Caco-2 (cell line): Measurements from ENCODE around the gene GID4. TPM values are rescaled to one million over a fixed set of nuclear protein-coding genes. Genes with fewer than 3 reads are reported as not detected.

ENCODE experiments used
- BruUV-seq: library from RNA; stranded (reverse); fragments of 400-500 nt; replicated peaks from 2 replicates; lab custom pipeline; 2021; lab: Mats Ljungman, UMichigan
- CTCF ChIA-PET: fragments of 300-600 bp; sonication (Branson Sonifier 250); formaldehyde crosslinking; loops from one replicate; lab custom pipeline; 2022; ENCODE audit warnings: antibody characterized with exemption; lab: Charles Lee
- POLR2A ChIA-PET: fragments of 300-600 bp; sonication (Branson Sonifier 250); formaldehyde crosslinking; loops from one replicate; lab custom pipeline; 2022; ENCODE audit warnings: antibody characterized with exemption; lab: Charles Lee
- DNase-seq, 2 experiments: peaks; one replicate each; pipeline versions ENCODE4 v3.0.0 to v3.0.0-alpha.2; 2020 to 2022
- H3K27me3 ChIP-seq: replicated peaks from 2 replicates; pipeline ENCODE4 v1.6.0; 2011; ENCODE audit warnings: low read length; ENCODE audit not compliant: control insufficient read depth, insufficient read depth
- H3K36me3 ChIP-seq: 2 replicates; pipeline ENCODE4 v1.5.1; 2011; ENCODE audit warnings: low read length; ENCODE audit not compliant: control insufficient read depth, insufficient read depth
- H3K4me1 ChIP-seq: fragments of 250-450 bp; sonication (Bioruptor Pico); 2 replicates; pipeline ENCODE4 v1.5.1; 2020; ENCODE audit warnings: mild to moderate bottlenecking
- H3K4me3 ChIP-seq: 2 replicates; pipeline ENCODE4 v1.5.1; 2011; ENCODE audit warnings: low read depth, mild to moderate bottlenecking, control low read depth, low read length
- H3K9me3 ChIP-seq: fragments of 250-450 bp; sonication (Bioruptor Pico); 2 replicates; pipeline ENCODE4 v1.5.1; 2020; ENCODE audit warnings: mild to moderate bottlenecking, moderate library complexity
- H3K27ac Mint-ChIP-seq: one replicate; pipeline ENCODE4 v1.8.0; 2022; ENCODE audit warnings: mixed read lengths; ENCODE audit not compliant: unreplicated experiment
- H3K27me3 Mint-ChIP-seq: one replicate; pipeline ENCODE4 v1.8.0; 2022; ENCODE audit warnings: mixed read lengths; ENCODE audit not compliant: insufficient read depth, unreplicated experiment
- H3K36me3 Mint-ChIP-seq: one replicate; pipeline ENCODE4 v1.8.0; 2022; ENCODE audit warnings: mild to moderate bottlenecking, mixed read lengths; ENCODE audit not compliant: insufficient read depth, unreplicated experiment
- H3K4me1 Mint-ChIP-seq: one replicate; pipeline ENCODE4 v1.8.0; 2022; ENCODE audit warnings: low read depth, mixed read lengths; ENCODE audit not compliant: unreplicated experiment
- H3K4me3 Mint-ChIP-seq: one replicate; pipeline ENCODE4 v1.8.0; 2022; ENCODE audit warnings: mild to moderate bottlenecking, moderate library complexity, mixed read lengths; ENCODE audit not compliant: unreplicated experiment
- H3K9me3 Mint-ChIP-seq: one replicate; pipeline ENCODE4 v1.8.0; 2022; ENCODE audit warnings: mixed read lengths; ENCODE audit not compliant: unreplicated experiment
- intact Hi-C: fragments of 100-400 bp; cut with micrococcal nuclease; formaldehyde crosslinking; loops from one replicate; pipeline ENCODE4 v1.10.0; 2022; ENCODE audit not compliant: unreplicated experiment
- total RNA-seq: library from RNA; stranded (reverse); gene quantifications from 2 replicates; pipeline ENCODE4 v1.2.3, GENCODE V29; 2022
- TF ChIP-seq, protein P1 (sequence below), 2 experiments: fragments of 200-600 bp in 1 of 2; IDR thresholded peaks; 1 replicate in 1 of 2; 2 replicates in 1 of 2; pipeline versions ENCODE4 v1.5.1 to v1.8.0; 2011 to 2022; ENCODE audit warnings: antibody characterized with exemption in 1 of 2, control low read depth in 1 of 2, inconsistent platforms in 1 of 2, low read depth in 1 of 2, low read length in 1 of 2, mild to moderate bottlenecking in 1 of 2, moderate library complexity in 1 of 2; ENCODE audit not compliant: insufficient read depth in 1 of 2, severe bottlenecking in 1 of 2, unreplicated experiment in 1 of 2

The GID4 gene
- total RNA-seq, 1 experiment from 2014 or later, result 14.0 TPM

DNA sequence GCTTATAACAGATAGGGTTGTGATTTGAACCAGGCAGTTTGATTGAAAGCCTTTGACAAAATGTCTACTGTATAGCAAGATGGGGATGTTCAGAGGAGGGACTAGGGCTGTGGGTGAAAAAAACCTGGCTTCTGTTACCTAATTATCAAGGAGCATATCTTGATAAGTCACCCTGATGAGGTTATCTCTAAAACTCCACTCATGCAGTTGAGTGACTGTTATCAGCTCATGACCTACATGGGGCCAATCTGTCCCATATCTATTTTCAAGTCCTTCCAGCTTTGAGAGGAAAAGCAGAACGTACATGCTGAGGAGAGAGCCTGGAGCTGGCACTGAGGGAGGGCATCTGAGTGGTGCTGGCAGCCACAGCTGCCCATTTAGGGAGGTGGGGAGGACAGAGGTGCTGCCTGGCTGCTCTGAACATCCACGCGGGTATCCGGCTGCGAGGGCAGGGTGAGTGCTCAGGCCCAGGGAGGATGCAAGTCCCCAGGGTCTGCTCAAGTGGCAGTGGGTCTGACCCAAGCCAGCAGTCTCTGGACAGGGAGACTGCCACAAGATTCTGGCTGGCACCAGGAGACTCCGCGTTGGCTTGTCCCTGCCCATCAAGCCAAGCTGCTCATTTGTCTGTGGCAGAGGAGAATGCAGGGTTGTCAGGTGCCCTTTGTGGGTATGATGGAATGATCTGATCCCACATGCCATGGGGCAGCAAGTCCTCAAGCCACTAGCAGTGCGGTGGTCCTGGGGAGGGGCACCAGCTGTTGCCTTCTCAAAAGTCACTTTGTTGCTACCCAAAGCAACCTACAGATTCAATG lies 29.4 kb upstream of the GID4 start:
- H3K4me1 ChIP-seq, result no peaks in the 10 kb centered on the region
- no peaks in the 10 kb centered on the region for H3K9me3 ChIP-seq
- no peaks in the 10 kb centered on the region for H3K36me3 ChIP-seq
- H3K9me3 Mint-ChIP-seq, result no peaks in the 10 kb centered on the region
- CTCF ChIA-PET, result no interaction called here
- intact Hi-C loops, result no loop called here
- H3K27me3 ChIP-seq, result no peaks in the 10 kb centered on the region
- no peak overlapping the region for H3K27ac Mint-ChIP-seq
- TF ChIP-seq, protein P1, sequence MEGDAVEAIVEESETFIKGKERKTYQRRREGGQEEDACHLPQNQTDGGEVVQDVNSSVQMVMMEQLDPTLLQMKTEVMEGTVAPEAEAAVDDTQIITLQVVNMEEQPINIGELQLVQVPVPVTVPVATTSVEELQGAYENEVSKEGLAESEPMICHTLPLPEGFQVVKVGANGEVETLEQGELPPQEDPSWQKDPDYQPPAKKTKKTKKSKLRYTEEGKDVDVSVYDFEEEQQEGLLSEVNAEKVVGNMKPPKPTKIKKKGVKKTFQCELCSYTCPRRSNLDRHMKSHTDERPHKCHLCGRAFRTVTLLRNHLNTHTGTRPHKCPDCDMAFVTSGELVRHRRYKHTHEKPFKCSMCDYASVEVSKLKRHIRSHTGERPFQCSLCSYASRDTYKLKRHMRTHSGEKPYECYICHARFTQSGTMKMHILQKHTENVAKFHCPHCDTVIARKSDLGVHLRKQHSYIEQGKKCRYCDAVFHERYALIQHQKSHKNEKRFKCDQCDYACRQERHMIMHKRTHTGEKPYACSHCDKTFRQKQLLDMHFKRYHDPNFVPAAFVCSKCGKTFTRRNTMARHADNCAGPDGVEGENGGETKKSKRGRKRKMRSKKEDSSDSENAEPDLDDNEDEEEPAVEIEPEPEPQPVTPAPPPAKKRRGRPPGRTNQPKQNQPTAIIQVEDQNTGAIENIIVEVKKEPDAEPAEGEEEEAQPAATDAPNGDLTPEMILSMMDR (IDR thresholded peaks at IDR 0.05; ENCODE audit: insufficient read depth in 1 of 2, low read depth in 1 of 2, low read length in 1 of 2, severe bottlenecking in 1 of 2, unreplicated experiment in 1 of 2), result no peak
- no peak overlapping the region for H3K4me3 ChIP-seq
- no peaks in the 10 kb centered on the region for H3K4me1 Mint-ChIP-seq
- BruUV-seq, result no TSS peak
- no peak overlapping the region for H3K4me3 Mint-ChIP-seq
- POLR2A ChIA-PET, result no interaction called here
- peaks cover 4% of the 10 kb centered on the region for H3K36me3 Mint-ChIP-seq
- H3K27me3 Mint-ChIP-seq, result no peaks in the 10 kb centered on the region
- DNase-seq, result no peak

- H3K36me3 ChIP-seq, result no peaks in the 10 kb centered on the region
- no peaks in the 10 kb centered on the region for H3K9me3 ChIP-seq
- H3K27me3 ChIP-seq, result no peaks in the 10 kb centered on the region
- ChIA-PET CTCF (no interaction called here), POLR2A (no interaction called here)
- H3K4me3 Mint-ChIP-seq, result no peak overlapping the region
- no peaks in the 10 kb centered on the region for H3K4me1 ChIP-seq
- DNase-seq, result no peak
- no peaks in the 10 kb centered on the region for H3K4me1 Mint-ChIP-seq
- BruUV-seq, result no TSS peak
- no peaks in the 10 kb centered on the region for H3K27me3 Mint-ChIP-seq
- no peak overlapping the region for H3K27ac Mint-ChIP-seq
- intact Hi-C loops, result no loop called here
- H3K9me3 Mint-ChIP-seq, result no peaks in the 10 kb centered on the region
- peaks cover 8% of the 10 kb centered on the region for H3K36me3 Mint-ChIP-seq
- H3K4me3 ChIP-seq, result no peak overlapping the region
- TF ChIP-seq, protein P1 (IDR thresholded peaks at IDR 0.05; ENCODE audit: insufficient read depth in 1 of 2, low read depth in 1 of 2, low read length in 1 of 2, severe bottlenecking in 1 of 2, unreplicated experiment in 1 of 2), result no peak
Measured at GRCh38 chr17:18011286-18011685, 27.9 kb upstream of the GID4 start.

DNA sequence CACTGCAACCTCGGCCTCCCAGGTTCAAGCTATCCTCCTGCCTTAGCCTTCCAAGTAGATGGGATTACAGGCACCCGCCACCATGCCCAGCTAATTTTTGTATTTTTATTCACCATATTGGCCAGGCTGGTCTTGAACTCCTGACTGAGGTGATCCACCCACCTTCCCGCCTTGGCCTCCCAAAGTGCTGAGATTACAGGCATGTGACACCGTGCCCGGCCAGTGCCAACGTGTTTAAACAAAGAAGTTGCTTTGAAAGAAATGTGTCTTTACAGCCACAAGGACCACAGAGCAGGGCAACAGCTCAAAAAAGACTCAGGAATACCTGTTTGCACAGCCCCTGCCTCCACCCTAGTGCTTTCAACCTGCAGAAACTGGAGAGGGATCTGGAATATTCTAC lies 25.2 kb upstream of the GID4 start:
- Mint-ChIP-seq H3K9me3 (no peaks in the 10 kb centered on the region), H3K27ac (no peak overlapping the region), H3K27me3 (no peaks in the 10 kb centered on the region), H3K4me1 (peaks cover 7% of the 10 kb centered on the region), H3K4me3 (no peak overlapping the region), H3K36me3 (peaks cover 11% of the 10 kb centered on the region)
- Histone ChIP-seq H3K36me3 (no peaks in the 10 kb centered on the region), H3K27me3 (no peaks in the 10 kb centered on the region), H3K4me1 (0 out of 2 replicates have a peak, but pooled peaks cover 3% of the 10 kb centered on the region), H3K4me3 (no peak overlapping the region), H3K9me3 (no peaks in the 10 kb centered on the region)
- TF ChIP-seq, protein P1 (IDR thresholded peaks at IDR 0.05; ENCODE audit: insufficient read depth in 1 of 2, low read depth in 1 of 2, low read length in 1 of 2, severe bottlenecking in 1 of 2, unreplicated experiment in 1 of 2), result no peak
- no TSS peak for BruUV-seq
- intact Hi-C loops, result no loop called here
- ChIA-PET POLR2A (no interaction called here), CTCF (interaction anchor here (0.7 kb wide), 1 partner anchor 366 kb away, joined by 3 read pairs; no protein-coding TSS in a partner anchor)
- DNase-seq, result no peak
